A673 (cell line): ENCODE data around the gene CPA2. TPM values are rescaled to one million over a fixed set of nuclear protein-coding genes. Genes with fewer than 3 reads are reported as not detected.

Source experiments
- BruUV-seq: library from RNA; stranded (reverse); fragments of 400-500 nt; replicated peaks from 2 replicates; lab custom pipeline; 2021; lab: Mats Ljungman, UMichigan
- CTCF ChIA-PET: fragments of 300-600 bp; sonication (Branson Sonifier 250); formaldehyde crosslinking; loops from one replicate; lab custom pipeline; 2022; ENCODE audit warnings: antibody characterized with exemption; lab: Charles Lee
- POLR2A ChIA-PET: fragments of 300-600 bp; sonication (Branson Sonifier 250); formaldehyde crosslinking; loops from one replicate; lab custom pipeline; 2022; ENCODE audit warnings: antibody characterized with exemption; ENCODE audit not compliant: low non-redundant PET; lab: Charles Lee
- DNase-seq: peaks from one replicate; pipeline ENCODE4 v3.0.0-alpha.2; 2015; ENCODE audit warnings: low spot score
- H3K27ac ChIP-seq: fragments of 200-600 bp; sonication (generic); 2 replicates; pipeline ENCODE4 v1.5.1; 2016; ENCODE audit warnings: mixed run types, low read depth, mild to moderate bottlenecking, mixed read lengths, antibody characterized with exemption, low read length; ENCODE audit not compliant: poor library complexity, severe bottlenecking
- H3K27me3 ChIP-seq: fragments of 200-600 bp; sonication (generic); replicated peaks from 2 replicates; pipeline ENCODE4 v1.6.1; 2017; ENCODE audit warnings: mixed run types, low read depth, mild to moderate bottlenecking, mixed read lengths, antibody characterized with exemption, low read length; ENCODE audit not compliant: insufficient read depth, poor library complexity
- H3K36me3 ChIP-seq: fragments of 200-600 bp; sonication (generic); 2 replicates; pipeline ENCODE4 v1.6.1; 2016; ENCODE audit warnings: mixed run types, mild to moderate bottlenecking, mixed read lengths, antibody characterized with exemption, low read length; ENCODE audit not compliant: insufficient read depth, poor library complexity, severe bottlenecking
- H3K4me1 ChIP-seq: fragments of 200-600 bp; sonication (generic); 2 replicates; pipeline ENCODE4 v1.6.1; 2017; ENCODE audit warnings: mixed run types, mild to moderate bottlenecking, mixed read lengths, antibody characterized with exemption, low read length; ENCODE audit not compliant: insufficient read depth, poor library complexity, severe bottlenecking
- H3K4me3 ChIP-seq: fragments of 200-600 bp; sonication (generic); 2 replicates; pipeline ENCODE4 v1.5.1; 2016; ENCODE audit warnings: low read depth, mixed run types, mild to moderate bottlenecking, mixed read lengths, low read length; ENCODE audit not compliant: poor library complexity, severe bottlenecking
- H3K9me3 ChIP-seq: fragments of 200-600 bp; sonication (generic); 2 replicates; pipeline ENCODE4 v1.6.1; 2016; ENCODE audit warnings: mixed run types, low read depth, mild to moderate bottlenecking, mixed read lengths, antibody characterized with exemption, low read length; ENCODE audit not compliant: poor library complexity, severe bottlenecking
- CTCF ChIP-seq: fragments of 300-800, 200-600 bp; sonication (generic); conservative IDR thresholded peaks from 2 replicates; pipeline ENCODE4 v1.5.1; 2017; ENCODE audit warnings: low read depth, mild to moderate bottlenecking, antibody characterized with exemption, low read length, moderate library complexity, mixed read lengths
- EZH2 ChIP-seq: fragments of 200-600 bp; sonication (generic); IDR thresholded peaks from 2 replicates; pipeline ENCODE4 v1.6.1; 2017; ENCODE audit warnings: borderline replicate concordance, low read depth, mild to moderate bottlenecking, mixed read lengths, antibody characterized with exemption, low read length; ENCODE audit not compliant: poor library complexity, severe bottlenecking
- intact Hi-C: fragments of 100-400 bp; cut with micrococcal nuclease; formaldehyde crosslinking; loops from one replicate; pipeline ENCODE4 v1.10.0; 2022; ENCODE audit not compliant: unreplicated experiment
- total RNA-seq: library from RNA; stranded (reverse); gene quantifications from 2 replicates; pipeline ENCODE4 v1.2.3, GENCODE V29; 2021

CPA2 gene
- total RNA-seq, 1 experiment from 2014 or later = 0.43 TPM

- no peak for DNase-seq
- Histone ChIP-seq H3K27ac (no peak overlapping the region), H3K4me3 (no peak overlapping the region), H3K4me1 (peaks cover 21% of the 10 kb centered on the region), H3K27me3 (no peaks in the 10 kb centered on the region), H3K36me3 (no peaks in the 10 kb centered on the region), H3K9me3 (no peaks in the 10 kb centered on the region)
- ChIA-PET POLR2A (no interaction called here), CTCF (no interaction called here)
- TF ChIP-seq CTCF = no peak
- TF ChIP-seq EZH2 = no peak
- intact Hi-C loops = no loop called here
- BruUV-seq = no TSS peak
Observed at GRCh38 chr7:130268463-130269317, 2.0 kb downstream of the CPA2 start.

GRCh38 chr7:130269318-130269694 is 2.6 kb downstream of the CPA2 start:
- no peak for DNase-seq
- no TSS peak for BruUV-seq
- Histone ChIP-seq H3K27ac (no peak overlapping the region), H3K4me1 (peaks cover 27% of the 10 kb centered on the region), H3K9me3 (no peaks in the 10 kb centered on the region), H3K4me3 (no peak overlapping the region), H3K36me3 (no peaks in the 10 kb centered on the region), H3K27me3 (no peaks in the 10 kb centered on the region)
- intact Hi-C loops = no loop called here
- POLR2A ChIA-PET = no interaction called here
- TF ChIP-seq CTCF (no peak), EZH2 (no peak)
- CTCF ChIA-PET = no interaction called here

GRCh38 chr7:130270947-130271800 is 4.5 kb downstream of the CPA2 start:
- ChIA-PET CTCF (no interaction called here), POLR2A (no interaction called here)
- Histone ChIP-seq H3K36me3 (no peaks in the 10 kb centered on the region), H3K27ac (no peak overlapping the region), H3K4me1 (peaks cover 44% of the 10 kb centered on the region), H3K4me3 (no peak overlapping the region), H3K27me3 (no peaks in the 10 kb centered on the region), H3K9me3 (no peaks in the 10 kb centered on the region)
- intact Hi-C loops = no loop called here
- BruUV-seq = no TSS peak
- TF ChIP-seq EZH2 = no peak
- peak; percentile 25 for DNase-seq
